HCT116 (cell line): ENCODE data around the gene C1R. TPM values are rescaled to one million over a fixed set of nuclear protein-coding genes. Genes with fewer than 3 reads are reported as not detected.

Experiments used
- ATAC-seq: fragments of 200-7000 bp; cut with Tn5 transposase; 2 replicates; pipeline ENCODE4 v1.9.1; 2020; ENCODE audit warnings: mild to moderate bottlenecking, moderate library complexity
- BruUV-seq: library from RNA; stranded (reverse); fragments of 400-500 nt; replicated peaks from 2 replicates; lab custom pipeline; 2021; lab: Mats Ljungman, UMichigan
- CTCF ChIA-PET: fragments of 300-600 bp; sonication (Branson Sonifier 250); formaldehyde crosslinking; loops from one replicate; lab custom pipeline; 2021; ENCODE audit warnings: antibody characterized with exemption; lab: Charles Lee
- POLR2A ChIA-PET: fragments of 300-600, 350-600 bp; sonication (Branson Sonifier 250); formaldehyde crosslinking; loops from one replicate; lab custom pipeline; 2021; ENCODE audit warnings: antibody characterized with exemption; lab: Charles Lee
- RAD21 ChIA-PET, 2 experiments: fragments of 300-600 bp; sonication (Branson Sonifier 250); formaldehyde crosslinking; loops; one replicate each; lab custom pipeline; 2023; ENCODE audit warnings: low total read pairs in 2 of 2; ENCODE audit not compliant: uncharacterized antibody in 2 of 2, unreplicated experiment in 2 of 2, low non-redundant PET in 1 of 2; lab: Charles Lee
- DNase-seq: peaks from one replicate; pipeline ENCODE4 v3.0.0-alpha.2; 2010; ENCODE audit warnings: low read depth, low spot score
- H2AFZ ChIP-seq: fragments of 200-600 bp; shearing (Covaris generic), sonication (generic); 2 replicates; pipeline ENCODE4 v1.6.1; 2017; ENCODE audit warnings: low read depth, mixed run types, mixed read lengths, antibody characterized with exemption, low read length; ENCODE audit not compliant: poor library complexity, severe bottlenecking
- H3K27ac ChIP-seq: 2 replicates; pipeline ENCODE4 v1.5.1; 2012; ENCODE audit warnings: low read depth, low read length
- H3K27me3 ChIP-seq: fragments of 200-600 bp; sonication (generic); 2 replicates; pipeline ENCODE4 v1.6.1; 2016; ENCODE audit warnings: mixed run types, low read length, mixed read lengths; ENCODE audit not compliant: insufficient read depth
- H3K36me3 ChIP-seq, 2 experiments: fragments of 200-500 bp in 1 of 2; fragments of 200-600 bp in 1 of 2; sonication (Bioruptor generic) in 1 of 2; sonication (generic) in 1 of 2; 2 replicates each; pipeline versions ENCODE4 v1.5.1 to v1.6.1; 2014 to 2016; ENCODE audit warnings: low read length in 2 of 2, inconsistent platforms in 1 of 2, mixed read lengths in 1 of 2, mixed run types in 1 of 2; ENCODE audit not compliant: insufficient read depth in 2 of 2, control insufficient read depth in 1 of 2
- H3K4me1 ChIP-seq, 2 experiments: fragments of 200-600 bp in 1 of 2; sonication (generic) in 1 of 2; 2 replicates each; pipeline versions ENCODE4 v1.5.1 to v1.6.1; 2012 to 2017; ENCODE audit warnings: low read length in 2 of 2, inconsistent platforms in 1 of 2, mild to moderate bottlenecking in 1 of 2, mixed read lengths in 1 of 2, mixed run types in 1 of 2, moderate library complexity in 1 of 2; ENCODE audit not compliant: insufficient read depth in 2 of 2, control insufficient read depth in 1 of 2
- H3K4me2 ChIP-seq: fragments of 200-600 bp; sonication (generic); 2 replicates; pipeline ENCODE4 v1.6.1; 2017; ENCODE audit warnings: mixed run types, low read length, mixed read lengths
- H3K4me3 ChIP-seq, 2 experiments: fragments of 200-600 bp in 1 of 2; sonication (generic) in 1 of 2; replicated peaks in 1 of 2; 2 replicates each; pipeline ENCODE4 v1.5.1; 2011 to 2016; ENCODE audit warnings: low read length in 2 of 2, control low read depth in 1 of 2, low read depth in 1 of 2, mild to moderate bottlenecking in 1 of 2, mixed read lengths in 1 of 2, mixed run types in 1 of 2
- H3K79me2 ChIP-seq: fragments of 200-600 bp; sonication (generic); 2 replicates; pipeline ENCODE4 v1.6.1; 2017; ENCODE audit warnings: mild to moderate bottlenecking, mixed run types, low read length, moderate library complexity, mixed read lengths; ENCODE audit not compliant: insufficient read depth
- H3K9ac ChIP-seq: fragments of 200-600 bp; sonication (generic); 2 replicates; pipeline ENCODE4 v1.6.1; 2016; ENCODE audit warnings: low read length, mixed read lengths
- H3K9me2 ChIP-seq: fragments of 200-600 bp; sonication (generic), shearing (Covaris generic); 2 replicates; pipeline ENCODE4 v1.6.1; 2017; ENCODE audit warnings: mixed run types, mild to moderate bottlenecking, moderate library complexity; ENCODE audit not compliant: insufficient read depth
- H3K9me3 ChIP-seq, 2 experiments: fragments of 200-500 bp in 1 of 2; fragments of 200-600 bp in 1 of 2; sonication (Bioruptor generic) in 1 of 2; sonication (generic) in 1 of 2; 2 replicates each; pipeline ENCODE4 v1.6.1; 2014 to 2017; ENCODE audit warnings: low read length in 2 of 2, mixed read lengths in 2 of 2, inconsistent platforms in 1 of 2, low read depth in 1 of 2, mild to moderate bottlenecking in 1 of 2, mixed run types in 1 of 2, moderate library complexity in 1 of 2; ENCODE audit not compliant: control insufficient read depth in 1 of 2, insufficient read depth in 1 of 2
- H4K20me1 ChIP-seq: fragments of 200-600 bp; sonication (generic), shearing (Covaris generic); 2 replicates; pipeline ENCODE4 v1.6.1; 2017; ENCODE audit warnings: mixed run types, mild to moderate bottlenecking, moderate library complexity; ENCODE audit not compliant: insufficient read depth
- CBX3 ChIP-seq: IDR thresholded peaks from 2 replicates; pipeline ENCODE4 v1.6.1; 2012; ENCODE audit warnings: low read depth
- CEBPB ChIP-seq: IDR thresholded peaks from 2 replicates; pipeline ENCODE4 v1.6.1; 2012; ENCODE audit warnings: low read depth
- EGR1 ChIP-seq: IDR thresholded peaks from 2 replicates; pipeline ENCODE4 v1.6.1; 2012; ENCODE audit warnings: low read depth
- ELF1 ChIP-seq: IDR thresholded peaks from 2 replicates; pipeline ENCODE4 v1.6.1; 2012; ENCODE audit warnings: low read depth, borderline replicate concordance
- EZH2 ChIP-seq: fragments of 200-600 bp; sonication (generic); IDR thresholded peaks from 2 replicates; pipeline ENCODE4 v1.6.1; 2017; ENCODE audit warnings: antibody characterized with exemption, mixed run types
- EZH2phosphoT487 ChIP-seq: fragments of 200-600 bp; IDR thresholded peaks from 2 replicates; pipeline ENCODE4 v1.6.1; 2018; ENCODE audit warnings: antibody characterized with exemption, borderline replicate concordance
- FOSL1 ChIP-seq: IDR thresholded peaks from 2 replicates; pipeline ENCODE4 v1.6.1; 2012; ENCODE audit warnings: low read depth
- JUND ChIP-seq: IDR thresholded peaks from 2 replicates; pipeline ENCODE4 v1.6.1; 2012
- POLR2A ChIP-seq: IDR thresholded peaks from 2 replicates; pipeline ENCODE4 v1.7.0; 2011; ENCODE audit warnings: borderline replicate concordance; ENCODE audit not compliant: insufficient read depth, insufficient read length; ENCODE audit errors: extremely low read depth
- SIN3A ChIP-seq: IDR thresholded peaks from 2 replicates; pipeline ENCODE4 v1.6.1; 2012; ENCODE audit warnings: low read depth
- SP1 ChIP-seq: IDR thresholded peaks from 2 replicates; pipeline ENCODE4 v1.6.1; 2012; ENCODE audit warnings: low read depth
- SRF ChIP-seq: IDR thresholded peaks from 2 replicates; pipeline ENCODE4 v1.6.1; 2012; ENCODE audit warnings: low read depth
- TCF7L2 ChIP-seq: IDR thresholded peaks from 2 replicates; pipeline ENCODE4 v1.7.0; 2011; ENCODE audit warnings: borderline replicate concordance, inconsistent platforms; ENCODE audit not compliant: insufficient read depth, insufficient read length; ENCODE audit errors: extremely low read depth
- ZFX ChIP-seq: fragments of 450-650 bp; IDR thresholded peaks from 2 replicates; pipeline ENCODE4 v1.6.1; 2017
- ZNF274 ChIP-seq: fragments of 200-500 bp; sonication (Bioruptor generic); IDR thresholded peaks from 2 replicates; pipeline ENCODE4 v1.6.1; 2014; ENCODE audit warnings: mild to moderate bottlenecking, low read depth, low read length, inconsistent platforms
- intact Hi-C: fragments of 100-400 bp; cut with micrococcal nuclease; formaldehyde crosslinking; loops from 2 replicates; pipeline ENCODE4 v1.10.0; 2022
- total RNA-seq: library from RNA; stranded (reverse); gene quantifications from one replicate; pipeline ENCODE4 v1.2.1, GENCODE V29; 2021; ENCODE audit not compliant: unreplicated experiment
- TF ChIP-seq, protein P1 (sequence below): IDR thresholded peaks from 2 replicates; pipeline ENCODE4 v1.6.1; 2012
- TF ChIP-seq, protein P2 (sequence below), 3 experiments: fragments of 200-600 bp in 1 of 3; sonication (generic) in 1 of 3; IDR thresholded peaks in 2 of 3; conservative IDR thresholded peaks in 1 of 3; 2 replicates each; pipeline ENCODE4 v1.5.1; 2012 to 2017; ENCODE audit warnings: low read depth in 2 of 3, low read length in 2 of 3, antibody characterized with exemption in 1 of 3, borderline replicate concordance in 1 of 3, control low read depth in 1 of 3, mild to moderate bottlenecking in 1 of 3, mixed read lengths in 1 of 3, mixed run types in 1 of 3, moderate library complexity in 1 of 3; ENCODE audit not compliant: insufficient read depth in 1 of 3
- TF ChIP-seq, protein P3 (sequence below): IDR thresholded peaks from 2 replicates; pipeline ENCODE4 v1.6.1; 2011; ENCODE audit warnings: mild to moderate bottlenecking, low read length, moderate library complexity; ENCODE audit not compliant: insufficient replicate concordance; ENCODE audit errors: extremely low read depth
- TF ChIP-seq, protein P4 (sequence below): IDR thresholded peaks from 2 replicates; pipeline ENCODE4 v1.6.1; 2012; ENCODE audit warnings: low read depth
- TF ChIP-seq, protein P5 (sequence below): IDR thresholded peaks from 2 replicates; pipeline ENCODE4 v1.6.1; 2012

Gene C1R
- total RNA-seq, 1 experiment from 2014 or later: 4.3 TPM

DNA sequence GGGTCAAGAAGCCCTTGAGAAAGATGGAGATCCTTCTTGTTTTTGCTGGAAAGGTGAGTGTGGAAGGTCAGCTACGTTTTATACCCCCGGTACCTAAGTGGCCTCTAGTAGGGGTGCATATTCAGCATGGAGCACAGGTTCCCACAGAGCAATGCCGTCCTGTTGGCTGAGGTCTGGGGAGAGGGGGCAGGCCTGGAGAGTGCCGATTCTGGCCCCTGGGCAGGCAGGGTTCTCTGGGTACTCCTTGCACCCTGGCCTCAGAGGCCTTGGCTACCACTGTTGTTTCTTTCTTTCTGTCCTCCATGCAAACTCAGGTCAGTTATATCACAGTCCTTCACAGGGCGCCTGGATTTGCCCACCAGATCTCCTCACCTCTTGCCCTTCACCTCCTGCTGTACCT, 27.9 kb upstream of the C1R start:
- no peak for ATAC-seq
- Histone ChIP-seq H3K27me3 (no peaks in the 10 kb centered on the region), H3K4me1 (peaks cover 0 to 4% of the 10 kb centered on the region in 2 experiments; a peak in 1 of 4 replicates), H3K9me3 (no peaks in the 10 kb centered on the region), H3K9ac (no peak overlapping the region), H3K27ac (no peak overlapping the region), H2AFZ (no peak overlapping the region), H3K9me2 (no peaks in the 10 kb centered on the region), H3K79me2 (no peaks in the 10 kb centered on the region), H3K4me2 (no peak overlapping the region), H3K4me3 (no peak overlapping the region), H4K20me1 (no peaks in the 10 kb centered on the region), H3K36me3 (no peaks in the 10 kb centered on the region)
- ChIA-PET CTCF (no interaction called here), POLR2A (no interaction called here), RAD21 (no interaction called here)
- TF ChIP-seq, protein P1, sequence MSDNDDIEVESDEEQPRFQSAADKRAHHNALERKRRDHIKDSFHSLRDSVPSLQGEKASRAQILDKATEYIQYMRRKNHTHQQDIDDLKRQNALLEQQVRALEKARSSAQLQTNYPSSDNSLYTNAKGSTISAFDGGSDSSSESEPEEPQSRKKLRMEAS: no peak
- TF ChIP-seq, protein P2, sequence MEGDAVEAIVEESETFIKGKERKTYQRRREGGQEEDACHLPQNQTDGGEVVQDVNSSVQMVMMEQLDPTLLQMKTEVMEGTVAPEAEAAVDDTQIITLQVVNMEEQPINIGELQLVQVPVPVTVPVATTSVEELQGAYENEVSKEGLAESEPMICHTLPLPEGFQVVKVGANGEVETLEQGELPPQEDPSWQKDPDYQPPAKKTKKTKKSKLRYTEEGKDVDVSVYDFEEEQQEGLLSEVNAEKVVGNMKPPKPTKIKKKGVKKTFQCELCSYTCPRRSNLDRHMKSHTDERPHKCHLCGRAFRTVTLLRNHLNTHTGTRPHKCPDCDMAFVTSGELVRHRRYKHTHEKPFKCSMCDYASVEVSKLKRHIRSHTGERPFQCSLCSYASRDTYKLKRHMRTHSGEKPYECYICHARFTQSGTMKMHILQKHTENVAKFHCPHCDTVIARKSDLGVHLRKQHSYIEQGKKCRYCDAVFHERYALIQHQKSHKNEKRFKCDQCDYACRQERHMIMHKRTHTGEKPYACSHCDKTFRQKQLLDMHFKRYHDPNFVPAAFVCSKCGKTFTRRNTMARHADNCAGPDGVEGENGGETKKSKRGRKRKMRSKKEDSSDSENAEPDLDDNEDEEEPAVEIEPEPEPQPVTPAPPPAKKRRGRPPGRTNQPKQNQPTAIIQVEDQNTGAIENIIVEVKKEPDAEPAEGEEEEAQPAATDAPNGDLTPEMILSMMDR (IDR thresholded peaks at IDR 0.05 in 2 of 3, conservative IDR thresholded peaks at IDR 0.05 in 1 of 3; ENCODE audit: borderline replicate concordance in 1 of 3, insufficient read depth in 1 of 3, low read depth in 2 of 3, low read length in 2 of 3): no peak
- TF ChIP-seq TCF7L2: no peak
- TF ChIP-seq EZH2phosphoT487: no peak
- no peak for TF ChIP-seq SIN3A
- TF ChIP-seq ELF1: no peak
- no peak for TF ChIP-seq CEBPB
- TF ChIP-seq ZNF274: no peak
- TF ChIP-seq EZH2: no peak
- no peak for TF ChIP-seq FOSL1
- TF ChIP-seq, protein P3, sequence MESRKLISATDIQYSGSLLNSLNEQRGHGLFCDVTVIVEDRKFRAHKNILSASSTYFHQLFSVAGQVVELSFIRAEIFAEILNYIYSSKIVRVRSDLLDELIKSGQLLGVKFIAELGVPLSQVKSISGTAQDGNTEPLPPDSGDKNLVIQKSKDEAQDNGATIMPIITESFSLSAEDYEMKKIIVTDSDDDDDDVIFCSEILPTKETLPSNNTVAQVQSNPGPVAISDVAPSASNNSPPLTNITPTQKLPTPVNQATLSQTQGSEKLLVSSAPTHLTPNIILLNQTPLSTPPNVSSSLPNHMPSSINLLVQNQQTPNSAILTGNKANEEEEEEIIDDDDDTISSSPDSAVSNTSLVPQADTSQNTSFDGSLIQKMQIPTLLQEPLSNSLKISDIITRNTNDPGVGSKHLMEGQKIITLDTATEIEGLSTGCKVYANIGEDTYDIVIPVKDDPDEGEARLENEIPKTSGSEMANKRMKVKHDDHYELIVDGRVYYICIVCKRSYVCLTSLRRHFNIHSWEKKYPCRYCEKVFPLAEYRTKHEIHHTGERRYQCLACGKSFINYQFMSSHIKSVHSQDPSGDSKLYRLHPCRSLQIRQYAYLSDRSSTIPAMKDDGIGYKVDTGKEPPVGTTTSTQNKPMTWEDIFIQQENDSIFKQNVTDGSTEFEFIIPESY: no peak
- no peak for TF ChIP-seq CBX3
- TF ChIP-seq, protein P4, sequence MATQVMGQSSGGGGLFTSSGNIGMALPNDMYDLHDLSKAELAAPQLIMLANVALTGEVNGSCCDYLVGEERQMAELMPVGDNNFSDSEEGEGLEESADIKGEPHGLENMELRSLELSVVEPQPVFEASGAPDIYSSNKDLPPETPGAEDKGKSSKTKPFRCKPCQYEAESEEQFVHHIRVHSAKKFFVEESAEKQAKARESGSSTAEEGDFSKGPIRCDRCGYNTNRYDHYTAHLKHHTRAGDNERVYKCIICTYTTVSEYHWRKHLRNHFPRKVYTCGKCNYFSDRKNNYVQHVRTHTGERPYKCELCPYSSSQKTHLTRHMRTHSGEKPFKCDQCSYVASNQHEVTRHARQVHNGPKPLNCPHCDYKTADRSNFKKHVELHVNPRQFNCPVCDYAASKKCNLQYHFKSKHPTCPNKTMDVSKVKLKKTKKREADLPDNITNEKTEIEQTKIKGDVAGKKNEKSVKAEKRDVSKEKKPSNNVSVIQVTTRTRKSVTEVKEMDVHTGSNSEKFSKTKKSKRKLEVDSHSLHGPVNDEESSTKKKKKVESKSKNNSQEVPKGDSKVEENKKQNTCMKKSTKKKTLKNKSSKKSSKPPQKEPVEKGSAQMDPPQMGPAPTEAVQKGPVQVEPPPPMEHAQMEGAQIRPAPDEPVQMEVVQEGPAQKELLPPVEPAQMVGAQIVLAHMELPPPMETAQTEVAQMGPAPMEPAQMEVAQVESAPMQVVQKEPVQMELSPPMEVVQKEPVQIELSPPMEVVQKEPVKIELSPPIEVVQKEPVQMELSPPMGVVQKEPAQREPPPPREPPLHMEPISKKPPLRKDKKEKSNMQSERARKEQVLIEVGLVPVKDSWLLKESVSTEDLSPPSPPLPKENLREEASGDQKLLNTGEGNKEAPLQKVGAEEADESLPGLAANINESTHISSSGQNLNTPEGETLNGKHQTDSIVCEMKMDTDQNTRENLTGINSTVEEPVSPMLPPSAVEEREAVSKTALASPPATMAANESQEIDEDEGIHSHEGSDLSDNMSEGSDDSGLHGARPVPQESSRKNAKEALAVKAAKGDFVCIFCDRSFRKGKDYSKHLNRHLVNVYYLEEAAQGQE: no peak
- TF ChIP-seq EGR1: no peak
- TF ChIP-seq ZFX: no peak
- TF ChIP-seq SRF: no peak
- TF ChIP-seq, protein P5, sequence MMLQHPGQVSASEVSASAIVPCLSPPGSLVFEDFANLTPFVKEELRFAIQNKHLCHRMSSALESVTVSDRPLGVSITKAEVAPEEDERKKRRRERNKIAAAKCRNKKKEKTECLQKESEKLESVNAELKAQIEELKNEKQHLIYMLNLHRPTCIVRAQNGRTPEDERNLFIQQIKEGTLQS: no peak
- TF ChIP-seq SP1: no peak
- no peak for TF ChIP-seq POLR2A
- TF ChIP-seq JUND: no peak
- intact Hi-C loops: no loop called here
- no TSS peak for BruUV-seq
- no peak for DNase-seq
